Astrocyte of the cerebellum (primary cell): ENCODE measurements around the gene OR56B4.
"Not testable (repeated sequence)": the region's sequence is repeated elsewhere in the genome, so short reads cannot be mapped to it uniquely, and the experiment has no call there.

Source experiments
- DNase-seq: peaks from one replicate; pipeline ENCODE4 v3.0.0-alpha.2; 2011; ENCODE audit warnings: low read depth
- H3K4me3 ChIP-seq: 2 replicates; pipeline ENCODE4 v1.5.1; 2011; ENCODE audit warnings: mild to moderate bottlenecking, low read depth, low read length, moderate library complexity
- CTCF ChIP-seq: IDR thresholded peaks from 2 replicates; pipeline ENCODE4 v1.5.1; 2012; ENCODE audit warnings: low read length, low read depth, moderate library complexity, mild to moderate bottlenecking; ENCODE audit errors: missing control alignments
- in situ Hi-C: cut with HindIII; loops from 2 replicates; pipeline ENCODE4 v1.10.0; 2017; ENCODE audit warnings: low sequenced_read_pairs

The OR56B4 gene

GRCh38 chr11:6142936-6143335 lies 35.5 kb downstream of the OR56B4 start:
- no peak for DNase-seq
- in situ Hi-C loops = no loop called here
- no peak for TF ChIP-seq CTCF
- no peak overlapping the region for H3K4me3 ChIP-seq

GRCh38 chr11:6143737-6144136 lies 36.3 kb downstream of the OR56B4 start:
- DNase-seq, in situ Hi-C loops, H3K4me3 ChIP-seq: not testable (repeated sequence)

GRCh38 chr11:6151117-6151516 lies 43.6 kb downstream of the OR56B4 start:
- DNase-seq = no peak
- in situ Hi-C loops = no loop called here
- H3K4me3 ChIP-seq = no peak overlapping the region
- TF ChIP-seq CTCF = no peak

- no peak for TF ChIP-seq CTCF
- in situ Hi-C loops = no loop called here
- H3K4me3 ChIP-seq = no peak overlapping the region
- no peak for DNase-seq
Measured at GRCh38 chr11:6152126-6152525, 44.6 kb downstream of the OR56B4 start.

- H3K4me3 ChIP-seq = no peak overlapping the region
- in situ Hi-C loops = no loop called here
- DNase-seq = no peak
- TF ChIP-seq CTCF = no peak
Measured at GRCh38 chr11:6156628-6157359, 49.3 kb downstream of the OR56B4 start.
